CD4-positive, CD25-positive, alpha-beta regulatory T cell (primary cell): ENCODE measurements around the gene SUGT1. TPM values are rescaled to one million over a fixed set of nuclear protein-coding genes. Genes with fewer than 3 reads are reported as not detected.
A peak's percentile ranks its signal among the peaks of the same experiment; 100 is the strongest.
"Not testable (repeated sequence)": the region's sequence is repeated elsewhere in the genome, so short reads cannot be mapped to it uniquely, and the experiment has no call there.

ENCODE experiments used
- ATAC-seq, 2 donors: fragments of 150-1000 bp; cut with Tn5 transposase; one replicate each; pipeline ENCODE4 v1.10.0; 2021; ENCODE audit warnings: low read depth in 2 of 2, moderate number of reproducible peaks in 2 of 2, moderate library complexity in 1 of 2
- DNase-seq, 3 donors: peaks; one replicate each; pipeline versions ENCODE4 v3.0.0 to v3.0.0-alpha.2; 2012 to 2022; ENCODE audit warnings: mixed read lengths in 1 of 3
- H3K27ac ChIP-seq: one replicate; pipeline ENCODE4 v1.7.0; 2013; ENCODE audit warnings: mild to moderate bottlenecking, low read length; ENCODE audit not compliant: insufficient read depth, poor library complexity, severe bottlenecking
- H3K27me3 ChIP-seq: one replicate; pipeline ENCODE4 v1.7.0; 2013; ENCODE audit warnings: low read length; ENCODE audit not compliant: control insufficient read depth, insufficient read depth
- H3K36me3 ChIP-seq: one replicate; pipeline ENCODE4 v1.7.0; 2013; ENCODE audit warnings: mild to moderate bottlenecking, low read length, moderate library complexity; ENCODE audit not compliant: control insufficient read depth, insufficient read depth
- H3K4me1 ChIP-seq: 2 replicates; pipeline ENCODE4 v1.7.0; 2013; ENCODE audit warnings: mild to moderate bottlenecking, low read length; ENCODE audit not compliant: insufficient read depth, control insufficient read depth, poor library complexity, severe bottlenecking
- H3K4me3 ChIP-seq: one replicate; pipeline ENCODE4 v1.7.0; 2013; ENCODE audit warnings: low read depth, mild to moderate bottlenecking, low read length, moderate library complexity
- H3K9me3 ChIP-seq, 2 experiments: 1 replicate in 1 of 2; 2 replicates in 1 of 2; pipeline ENCODE4 v1.7.0; 2013; ENCODE audit warnings: low read length in 2 of 2, mild to moderate bottlenecking in 1 of 2, moderate library complexity in 1 of 2; ENCODE audit not compliant: control insufficient read depth in 2 of 2
- H3K27ac Mint-ChIP-seq, 3 donors: one replicate each; pipeline ENCODE4 v1.8.0; 2020 to 2022; ENCODE audit warnings: mild to moderate bottlenecking in 3 of 3, mixed read lengths in 3 of 3, moderate library complexity in 2 of 3
- H3K27me3 Mint-ChIP-seq: one replicate; pipeline ENCODE4 v1.8.0; 2022; ENCODE audit warnings: mild to moderate bottlenecking, mixed read lengths
- H3K36me3 Mint-ChIP-seq: one replicate; pipeline ENCODE4 v1.8.0; 2020; ENCODE audit warnings: mixed read lengths
- H3K4me1 Mint-ChIP-seq, 4 donors: one replicate each; pipeline ENCODE4 v1.8.0; 2020 to 2022; ENCODE audit warnings: mixed read lengths in 4 of 4, mild to moderate bottlenecking in 1 of 4
- H3K4me3 Mint-ChIP-seq, 4 donors: one replicate each; pipeline ENCODE4 v1.8.0; 2020 to 2022; ENCODE audit warnings: mild to moderate bottlenecking in 4 of 4, mixed read lengths in 4 of 4, moderate library complexity in 3 of 4
- H3K9me3 Mint-ChIP-seq, 7 donors: one replicate each; pipeline ENCODE4 v1.8.0; 2020 to 2022; ENCODE audit warnings: mixed read lengths in 7 of 7, mild to moderate bottlenecking in 3 of 7, moderate library complexity in 2 of 7
- polyA plus RNA-seq, 4 donors: library from polyadenylated mRNA; unstranded; fragments of 300-500 nt; fragmentation: Illumina TruSeq; gene quantifications; one replicate each; pipeline ENCODE4 v1.2.3, GENCODE V29; 2021
- total RNA-seq: library from RNA; stranded (reverse); gene quantifications from one replicate; pipeline ENCODE4 v1.2.3, GENCODE V29; 2022

SUGT1 gene
- total RNA-seq (32.7 TPM), polyA plus RNA-seq (10 to 100 TPM; 49.5 to 58.6 (median 55.3) TPM)

- H3K27me3 ChIP-seq: no peaks in the 10 kb centered on the region
- DNase-seq: peak; percentile 86 to 98 (median 93)
- H3K27ac ChIP-seq: peak within 1 kb of the TSS; percentile 95
- Mint-ChIP-seq H3K27me3 (no peaks in the 10 kb centered on the region), H3K4me1 (peaks cover 0 to 20% (median 14%) of the 10 kb centered on the region in 4 donors), H3K9me3 (no peaks in the 10 kb centered on the region), H3K27ac (no peak within 1 kb of the TSS), H3K4me3 (no peak within 1 kb of the TSS), H3K36me3 (peaks cover 9% of the 10 kb centered on the region)
- H3K36me3 ChIP-seq: peaks cover 10% of the 10 kb centered on the region
- H3K4me1 ChIP-seq: peaks cover 32% of the 10 kb centered on the region
- ATAC-seq: peak; percentile 96
- no peaks in the 10 kb centered on the region for H3K9me3 ChIP-seq
- peak within 1 kb of the TSS; percentile 91 for H3K4me3 ChIP-seq
Observed at GRCh38 chr13:52652196-52652979, at the start of gene SUGT1. TSS of gene SUGT1 (plus strand) at chr13:52652836. CDS start at chr13:52652921, 85 bp downstream.

- H3K36me3 Mint-ChIP-seq, H3K4me3 Mint-ChIP-seq, DNase-seq, H3K4me3 ChIP-seq, H3K9me3 Mint-ChIP-seq, H3K36me3 ChIP-seq, H3K9me3 ChIP-seq, H3K27ac ChIP-seq, ATAC-seq: not testable (repeated sequence)
- peaks cover 38% of the 10 kb centered on the region for H3K27me3 Mint-ChIP-seq
- peaks cover 11% of the 10 kb centered on the region for H3K27me3 ChIP-seq
- peaks cover 4 to 13% (median 9%) of the 10 kb centered on the region in 4 donors for H3K4me1 Mint-ChIP-seq
- H3K27ac Mint-ChIP-seq: peak overlapping the region in 1 of 3 donors; percentile 38
- H3K4me1 ChIP-seq: peaks cover 16% of the 10 kb centered on the region
Observed at GRCh38 chr13:52603316-52603715, 49.3 kb upstream of the SUGT1 start.

- not testable (repeated sequence) for H3K9me3 ChIP-seq, H3K4me3 Mint-ChIP-seq, H3K4me1 Mint-ChIP-seq, ATAC-seq, H3K27ac ChIP-seq, DNase-seq, H3K4me3 ChIP-seq, H3K27ac Mint-ChIP-seq, H3K36me3 Mint-ChIP-seq, H3K27me3 ChIP-seq, H3K9me3 Mint-ChIP-seq, H3K4me1 ChIP-seq, H3K36me3 ChIP-seq
- peaks cover 23% of the 10 kb centered on the region for H3K27me3 Mint-ChIP-seq
Observed at GRCh38 chr13:52606126-52606525, 46.5 kb upstream of the SUGT1 start.

- H3K27me3 ChIP-seq, H3K4me1 ChIP-seq, H3K36me3 Mint-ChIP-seq, H3K9me3 ChIP-seq, H3K4me3 Mint-ChIP-seq, H3K9me3 Mint-ChIP-seq, DNase-seq, H3K4me3 ChIP-seq, H3K27ac Mint-ChIP-seq, H3K27ac ChIP-seq, H3K4me1 Mint-ChIP-seq, H3K36me3 ChIP-seq, ATAC-seq: not testable (repeated sequence)
- H3K27me3 Mint-ChIP-seq: peaks cover 23% of the 10 kb centered on the region
Observed at GRCh38 chr13:52606795-52607194, 45.8 kb upstream of the SUGT1 start.

GRCh38 chr13:52608184-52608583 is 44.5 kb upstream of the SUGT1 start:
- not testable (repeated sequence) for H3K4me1 ChIP-seq, H3K27ac Mint-ChIP-seq, H3K4me3 Mint-ChIP-seq, H3K9me3 ChIP-seq, H3K27me3 ChIP-seq, H3K9me3 Mint-ChIP-seq, ATAC-seq, H3K4me1 Mint-ChIP-seq, H3K36me3 ChIP-seq, H3K27ac ChIP-seq, H3K4me3 ChIP-seq, DNase-seq, H3K36me3 Mint-ChIP-seq
- peaks cover 17% of the 10 kb centered on the region for H3K27me3 Mint-ChIP-seq

- H3K4me3 ChIP-seq, H3K4me1 ChIP-seq, H3K36me3 Mint-ChIP-seq, H3K4me3 Mint-ChIP-seq, ATAC-seq, H3K9me3 ChIP-seq, H3K27ac Mint-ChIP-seq, H3K27me3 ChIP-seq, H3K9me3 Mint-ChIP-seq, H3K36me3 ChIP-seq, H3K27ac ChIP-seq, H3K4me1 Mint-ChIP-seq: not testable (repeated sequence)
- H3K27me3 Mint-ChIP-seq: peaks cover 21% of the 10 kb centered on the region
- DNase-seq: peak in 2 of 3 donors; percentile 39 to 51
Observed at GRCh38 chr13:52609013-52609606, 43.5 kb upstream of the SUGT1 start.

GRCh38 chr13:52610158-52610557 is 42.5 kb upstream of the SUGT1 start:
- not testable (repeated sequence) for H3K4me1 ChIP-seq, ATAC-seq, H3K9me3 Mint-ChIP-seq, H3K9me3 ChIP-seq, H3K4me1 Mint-ChIP-seq, H3K27ac ChIP-seq, H3K27me3 ChIP-seq, H3K4me3 ChIP-seq, H3K36me3 Mint-ChIP-seq, DNase-seq, H3K36me3 ChIP-seq, H3K4me3 Mint-ChIP-seq, H3K27ac Mint-ChIP-seq
- H3K27me3 Mint-ChIP-seq: peaks cover 21% of the 10 kb centered on the region
